NB4 (cell line): ENCODE measurements around the gene OLFML3.
"Not testable (repeated sequence)": the region's sequence is repeated elsewhere in the genome, so short reads cannot be mapped to it uniquely, and the experiment has no call there.

Experiments used
- DNase-seq: peaks from one replicate; pipeline ENCODE4 v3.0.0; 2010; ENCODE audit warnings: low read depth
- H3K4me3 ChIP-seq: one replicate; pipeline ENCODE4 v1.5.1; 2011; ENCODE audit warnings: mild to moderate bottlenecking, low read depth, low read length, moderate library complexity
- MYC ChIP-seq: IDR thresholded peaks from 2 replicates; pipeline ENCODE4 v1.6.1; 2011; ENCODE audit warnings: low read depth, low read length
- POLR2A ChIP-seq: IDR thresholded peaks from 2 replicates; pipeline ENCODE4 v1.6.1; 2011; ENCODE audit warnings: mild to moderate bottlenecking; ENCODE audit not compliant: insufficient read length; ENCODE audit errors: extremely low read depth
- TF ChIP-seq, protein P1 (sequence below): IDR thresholded peaks from one replicate; pipeline ENCODE4 v1.5.1; 2012; ENCODE audit warnings: low read depth, low read length
- TF ChIP-seq, protein P2 (sequence below): IDR thresholded peaks from 2 replicates; pipeline ENCODE4 v1.6.1; 2011; ENCODE audit warnings: low read depth, low read length

The OLFML3 gene

DNA sequence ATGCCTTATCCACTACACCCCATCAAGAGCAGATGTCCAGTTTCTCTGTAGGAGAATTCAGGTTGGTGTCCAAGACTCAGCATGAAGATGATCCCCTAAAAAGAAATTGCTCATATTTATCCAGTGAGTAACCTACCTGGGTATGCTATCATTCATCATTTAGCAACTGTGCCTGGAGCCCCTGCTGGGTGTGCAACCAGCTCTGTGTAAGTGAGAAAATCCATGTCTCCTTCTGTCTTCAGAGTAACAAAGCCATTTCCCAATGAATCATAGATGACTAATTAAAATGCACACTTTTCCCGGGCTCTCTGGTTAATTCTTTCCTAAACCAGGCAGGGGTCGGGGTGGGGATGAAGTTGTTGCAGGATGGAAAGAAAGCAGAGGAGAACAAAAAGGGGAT lies 35.8 kb downstream of the OLFML3 start:
- no peak for DNase-seq
- H3K4me3 ChIP-seq: no peak overlapping the region
- TF ChIP-seq, protein P1, sequence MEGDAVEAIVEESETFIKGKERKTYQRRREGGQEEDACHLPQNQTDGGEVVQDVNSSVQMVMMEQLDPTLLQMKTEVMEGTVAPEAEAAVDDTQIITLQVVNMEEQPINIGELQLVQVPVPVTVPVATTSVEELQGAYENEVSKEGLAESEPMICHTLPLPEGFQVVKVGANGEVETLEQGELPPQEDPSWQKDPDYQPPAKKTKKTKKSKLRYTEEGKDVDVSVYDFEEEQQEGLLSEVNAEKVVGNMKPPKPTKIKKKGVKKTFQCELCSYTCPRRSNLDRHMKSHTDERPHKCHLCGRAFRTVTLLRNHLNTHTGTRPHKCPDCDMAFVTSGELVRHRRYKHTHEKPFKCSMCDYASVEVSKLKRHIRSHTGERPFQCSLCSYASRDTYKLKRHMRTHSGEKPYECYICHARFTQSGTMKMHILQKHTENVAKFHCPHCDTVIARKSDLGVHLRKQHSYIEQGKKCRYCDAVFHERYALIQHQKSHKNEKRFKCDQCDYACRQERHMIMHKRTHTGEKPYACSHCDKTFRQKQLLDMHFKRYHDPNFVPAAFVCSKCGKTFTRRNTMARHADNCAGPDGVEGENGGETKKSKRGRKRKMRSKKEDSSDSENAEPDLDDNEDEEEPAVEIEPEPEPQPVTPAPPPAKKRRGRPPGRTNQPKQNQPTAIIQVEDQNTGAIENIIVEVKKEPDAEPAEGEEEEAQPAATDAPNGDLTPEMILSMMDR: no peak
- no peak for TF ChIP-seq POLR2A
- TF ChIP-seq MYC: no peak
- TF ChIP-seq, protein P2, sequence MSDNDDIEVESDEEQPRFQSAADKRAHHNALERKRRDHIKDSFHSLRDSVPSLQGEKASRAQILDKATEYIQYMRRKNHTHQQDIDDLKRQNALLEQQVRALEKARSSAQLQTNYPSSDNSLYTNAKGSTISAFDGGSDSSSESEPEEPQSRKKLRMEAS: no peak

DNA sequence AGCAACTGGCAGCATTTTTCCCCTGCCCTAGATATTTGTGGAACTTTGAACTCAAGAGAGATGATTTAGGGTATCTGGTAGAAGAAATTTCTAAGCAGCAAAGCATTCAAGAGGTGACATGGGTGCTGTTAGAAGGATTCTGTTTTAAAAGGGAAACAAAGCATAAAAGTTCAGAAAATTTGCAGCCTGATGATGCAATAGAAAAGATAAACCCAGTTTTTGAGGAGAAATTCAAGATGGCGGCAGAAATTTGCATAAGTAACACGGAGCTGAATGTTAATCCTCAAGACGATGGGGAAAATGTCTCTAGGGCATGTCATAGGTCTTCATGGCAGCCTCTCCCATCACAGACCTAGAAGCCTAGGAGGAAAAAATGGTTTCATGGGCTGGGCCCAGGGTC lies 40.5 kb downstream of the OLFML3 start:
- not testable (repeated sequence) for H3K4me3 ChIP-seq, DNase-seq

DNA sequence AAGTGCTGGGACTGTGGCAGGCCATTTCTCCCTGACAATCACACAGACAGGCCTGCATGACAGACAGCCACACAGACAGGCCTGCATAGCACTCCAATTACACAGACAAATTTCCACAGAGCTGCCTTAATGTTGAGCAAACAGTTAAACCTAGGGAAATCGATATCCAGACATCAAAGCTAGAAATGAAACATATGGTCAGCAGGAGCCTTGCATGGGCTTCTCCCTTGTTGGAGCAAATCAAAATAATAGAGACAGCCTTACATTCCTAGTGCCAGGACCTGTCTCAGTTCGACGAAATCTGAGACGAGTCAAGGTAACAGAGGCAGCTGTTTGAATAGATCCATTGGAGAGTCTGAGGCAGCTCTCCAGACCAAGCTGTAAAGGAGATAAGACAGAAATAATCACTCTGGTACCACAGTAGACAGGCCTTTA lies 42.4 kb downstream of the OLFML3 start:
- TF ChIP-seq MYC: no peak
- no peak for TF ChIP-seq POLR2A
- TF ChIP-seq, protein P1: no peak
- no peak for DNase-seq
- no peak overlapping the region for H3K4me3 ChIP-seq

DNA sequence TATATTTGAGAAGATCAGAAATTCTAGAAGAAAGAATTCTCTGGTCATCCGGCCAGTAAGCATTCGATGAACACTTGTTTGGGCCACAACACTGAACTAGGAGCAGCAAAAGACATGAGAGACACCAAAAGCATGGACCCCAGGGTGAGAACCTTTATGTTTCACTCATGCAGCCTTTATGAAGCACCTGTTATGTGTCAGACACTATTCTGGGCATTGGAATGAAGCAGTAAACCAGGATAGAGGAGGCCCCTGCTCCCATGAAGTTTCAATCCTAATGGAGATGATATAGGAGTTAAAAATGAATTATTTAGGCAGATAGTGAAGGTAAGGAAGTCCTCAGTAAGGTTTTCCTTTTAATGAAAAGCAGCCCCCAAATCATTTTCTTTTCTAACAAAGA lies 43.6 kb downstream of the OLFML3 start:
- TF ChIP-seq MYC: no peak
- TF ChIP-seq POLR2A: no peak
- TF ChIP-seq, protein P2: no peak
- TF ChIP-seq, protein P1: no peak
- DNase-seq: no peak
- no peak overlapping the region for H3K4me3 ChIP-seq

DNA sequence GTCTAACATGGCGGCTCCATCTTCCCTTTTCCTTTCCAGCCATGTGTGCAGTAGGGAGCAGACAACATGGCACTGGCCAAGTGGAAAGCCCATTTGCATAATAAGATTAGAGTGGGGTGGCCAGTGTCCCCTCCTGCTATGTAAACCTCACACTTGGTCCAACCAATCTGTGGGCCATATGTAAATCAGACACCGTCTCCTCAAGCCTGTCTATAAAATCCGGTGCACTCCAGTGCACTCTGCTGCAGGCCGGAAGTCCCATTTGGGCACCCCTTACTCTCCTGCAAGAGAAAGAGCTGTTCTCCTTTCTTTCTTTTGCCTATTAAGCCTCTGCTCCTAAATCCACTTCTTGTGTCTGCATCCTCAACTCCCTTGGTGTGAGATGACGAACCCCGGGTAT lies 44.1 kb downstream of the OLFML3 start:
- TF ChIP-seq, protein P1: no peak
- TF ChIP-seq MYC: no peak
- no peak for TF ChIP-seq POLR2A
- TF ChIP-seq, protein P2: no peak
- DNase-seq: no peak
- no peak overlapping the region for H3K4me3 ChIP-seq

DNA sequence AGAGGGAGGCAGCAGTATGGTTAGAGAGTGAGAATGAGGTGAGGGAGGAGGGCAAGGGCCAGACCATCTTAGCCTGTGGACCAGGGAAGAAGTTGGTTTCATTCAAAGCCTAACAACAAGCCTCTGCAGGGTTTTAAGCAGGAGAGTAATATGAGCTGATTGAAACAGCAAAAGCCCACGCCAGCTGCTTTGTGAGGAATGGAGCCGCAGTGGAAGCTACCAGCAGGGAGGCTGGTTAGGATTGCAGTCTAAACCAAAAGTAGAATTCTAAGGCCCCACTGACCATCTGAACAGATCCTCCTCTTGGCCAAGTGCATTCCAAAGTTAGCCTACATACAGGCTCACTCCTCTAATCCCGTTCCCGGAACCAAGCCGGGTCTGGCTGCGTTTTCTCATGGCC lies 44.8 kb downstream of the OLFML3 start:
- no peak for DNase-seq
- H3K4me3 ChIP-seq: no peak overlapping the region
- TF ChIP-seq MYC (no peak), POLR2A (no peak)
- TF ChIP-seq, protein P1: no peak
- TF ChIP-seq, protein P2: no peak
